Stimulated activated CD8-positive, alpha-beta memory T cell treated with anti-CD3 and anti-CD28 coated beads, Interleukin-4, amount 100 ng/mL, for 1 hour (primary cell): Measurements from ENCODE around the gene ZRANB3.
"Not testable (repeated sequence)": the region's sequence is repeated elsewhere in the genome, so short reads cannot be mapped to it uniquely, and the experiment has no call there.

Experiments
- DNase-seq, 2 donors: peaks; one replicate each; pipeline ENCODE4 v3.0.0-alpha.2; 2020; ENCODE audit warnings: low read depth in 2 of 2, low spot score in 1 of 2

The ZRANB3 gene

DNA sequence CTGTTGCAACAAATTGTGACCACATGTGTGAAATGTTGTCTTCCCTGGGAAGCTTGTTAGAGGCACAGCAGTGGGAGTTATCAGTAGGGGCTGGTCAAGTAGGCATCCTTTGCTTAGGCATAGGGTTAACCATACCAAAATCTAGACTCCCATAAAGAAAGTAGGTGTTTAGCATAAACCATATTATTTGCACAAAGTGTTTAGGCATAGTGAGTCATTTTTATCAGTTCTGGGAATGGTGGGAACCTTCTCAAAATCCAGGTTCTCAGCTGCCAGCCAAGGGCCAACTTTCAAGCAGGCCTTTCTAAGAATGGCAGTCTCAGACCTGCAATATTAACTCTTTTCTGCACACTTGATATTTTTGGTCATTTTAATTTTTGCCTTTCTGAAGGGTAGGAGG lies 390.4 kb downstream of the ZRANB3 start:
- DNase-seq: no peak

DNA sequence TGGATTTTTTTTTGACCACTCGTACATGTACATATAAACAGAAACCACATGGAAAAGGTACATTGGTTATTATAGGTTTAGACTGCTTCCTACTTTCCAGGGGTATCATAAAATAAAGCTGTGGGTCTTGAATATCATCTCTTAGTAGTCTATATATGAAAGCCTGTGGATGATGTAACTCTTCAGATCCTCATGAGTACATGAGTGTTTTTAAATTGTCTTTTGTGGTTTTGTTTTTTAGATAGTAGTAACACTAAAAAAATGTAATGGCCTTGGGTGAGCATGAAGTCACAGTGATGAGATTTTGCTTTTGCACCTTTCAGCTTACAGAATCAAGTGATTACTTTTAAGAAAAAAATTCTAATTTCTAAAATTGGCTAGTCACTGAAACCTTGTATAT lies 398.7 kb downstream of the ZRANB3 start:
- DNase-seq: no peak

DNA sequence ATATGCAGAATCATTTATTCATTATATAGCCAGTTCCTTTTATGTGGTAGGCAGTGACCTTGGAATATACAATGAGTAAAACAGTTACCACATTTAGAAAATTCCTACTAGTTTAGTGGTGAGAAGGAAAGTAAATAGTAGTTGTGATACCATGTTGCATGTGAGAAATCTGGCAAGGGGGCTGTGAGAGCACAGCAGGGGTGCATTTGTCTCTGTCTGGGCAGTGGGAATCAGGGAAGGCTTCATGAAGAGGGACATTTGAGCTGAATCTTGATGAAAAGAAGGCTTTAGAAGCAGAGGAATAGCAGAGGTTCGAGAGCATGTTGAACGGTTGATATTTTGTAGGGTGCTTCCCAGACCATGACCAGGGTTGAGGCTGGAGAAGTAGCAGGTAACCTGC lies 400.3 kb downstream of the ZRANB3 start:
- DNase-seq: no peak

DNA sequence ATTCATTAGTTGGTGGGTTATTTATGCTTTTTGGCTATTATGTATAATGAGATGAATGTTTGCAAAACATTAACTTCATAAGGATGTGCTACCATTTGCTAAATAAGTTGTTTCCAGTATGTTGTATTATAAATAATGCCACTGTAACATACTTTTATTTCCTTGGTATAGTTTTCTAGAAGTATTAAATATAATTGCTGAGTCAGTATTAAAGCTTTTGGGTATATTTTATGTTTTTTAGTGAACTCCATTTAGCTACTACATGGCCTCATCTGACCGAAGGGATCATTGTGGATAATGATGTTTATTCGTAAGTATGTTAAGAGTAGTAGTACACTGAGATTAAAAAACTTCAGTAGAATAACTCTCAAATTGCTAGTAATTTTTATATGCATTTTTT lies 405.1 kb downstream of the ZRANB3 start:
- no peak for DNase-seq

DNA sequence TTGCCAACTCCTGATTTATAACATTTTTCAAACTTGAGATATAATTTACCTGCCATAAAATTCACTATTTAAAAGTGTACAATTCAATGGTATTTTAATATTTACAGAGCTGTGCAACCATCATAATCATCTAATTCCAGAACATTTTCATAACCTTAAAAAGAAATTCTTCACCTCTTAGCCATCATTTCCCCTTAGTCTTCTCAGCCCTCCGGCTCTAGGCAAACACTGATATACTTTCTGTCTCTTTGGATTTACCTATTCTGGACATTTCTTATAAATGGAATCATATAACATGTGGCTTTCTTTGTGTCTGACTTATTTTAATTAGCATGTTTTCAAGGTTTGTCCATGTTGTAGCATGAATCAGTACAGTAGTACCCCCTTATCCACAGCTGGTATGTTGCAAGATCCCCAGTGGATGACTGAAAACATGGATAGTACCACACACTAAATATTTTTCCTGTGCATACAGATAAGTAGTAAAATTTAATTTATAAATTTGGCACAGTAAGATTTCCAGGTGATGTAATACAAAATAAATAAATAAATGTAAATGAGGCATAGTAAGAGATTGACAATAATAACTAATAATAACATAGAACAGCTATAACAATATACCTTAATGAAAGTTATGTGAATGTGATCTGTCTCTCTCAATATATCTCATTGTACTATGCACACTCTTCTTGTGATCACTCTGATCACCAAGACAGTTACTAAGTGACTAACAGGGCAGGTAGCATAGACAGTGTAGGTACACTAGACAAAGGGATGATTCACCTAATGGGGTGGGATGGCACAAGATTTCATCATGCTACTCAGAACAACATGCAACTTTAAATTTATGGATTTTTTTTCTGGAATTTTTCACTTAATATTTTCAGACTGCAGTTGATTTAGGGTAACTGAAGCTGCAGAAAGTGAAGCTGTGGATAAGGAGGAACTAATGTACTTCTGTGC lies 405.8 kb downstream of the ZRANB3 start:
- DNase-seq: no peak

DNA sequence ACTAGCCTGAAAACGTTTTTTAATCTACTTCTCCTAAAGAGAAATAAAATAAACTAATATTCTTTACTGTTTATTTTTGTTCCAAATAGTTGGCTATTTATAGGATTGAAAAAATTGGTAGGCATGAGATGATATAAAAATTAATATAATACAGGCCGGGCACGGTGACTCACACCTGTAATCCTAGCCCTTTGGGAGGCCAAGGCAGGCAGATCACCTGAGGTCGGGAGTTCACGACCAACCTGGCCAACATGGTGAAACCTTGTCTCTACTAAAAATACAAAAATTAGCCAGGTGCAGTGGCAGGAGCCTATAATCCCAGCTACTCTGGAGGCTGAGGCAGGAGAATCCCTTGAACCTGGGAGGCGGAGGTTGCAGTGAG lies 409.4 kb downstream of the ZRANB3 start:
- DNase-seq: not testable (repeated sequence)

DNA sequence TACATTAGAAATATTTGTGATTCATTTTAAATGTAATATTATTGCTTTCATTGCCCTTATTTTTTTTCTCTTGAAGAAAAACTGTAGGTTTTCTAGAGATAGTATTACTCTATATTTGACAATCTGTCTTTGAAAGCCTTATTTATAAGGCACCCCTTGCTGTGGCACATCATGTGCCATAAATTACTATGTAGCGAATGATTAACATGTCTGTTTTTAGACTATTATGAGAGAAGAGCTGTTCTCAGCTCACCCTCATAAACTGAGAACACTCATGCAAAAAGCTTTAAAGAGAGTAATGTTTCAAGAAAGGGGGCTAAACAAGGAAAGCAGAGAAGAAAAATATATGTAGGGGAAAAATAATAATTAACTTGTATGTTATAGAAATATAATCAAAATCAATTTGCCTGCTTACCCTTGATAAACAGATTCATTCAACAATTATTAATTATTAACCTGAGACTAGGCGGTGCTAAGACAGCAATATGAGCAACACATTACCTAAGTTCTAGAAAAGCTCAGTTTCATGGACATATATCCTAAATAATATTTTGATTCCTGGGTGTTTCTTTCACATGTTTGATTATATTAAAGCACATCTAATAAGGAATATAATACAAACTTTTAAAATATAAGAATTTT lies 409.9 kb downstream of the ZRANB3 start:
- DNase-seq: no peak

DNA sequence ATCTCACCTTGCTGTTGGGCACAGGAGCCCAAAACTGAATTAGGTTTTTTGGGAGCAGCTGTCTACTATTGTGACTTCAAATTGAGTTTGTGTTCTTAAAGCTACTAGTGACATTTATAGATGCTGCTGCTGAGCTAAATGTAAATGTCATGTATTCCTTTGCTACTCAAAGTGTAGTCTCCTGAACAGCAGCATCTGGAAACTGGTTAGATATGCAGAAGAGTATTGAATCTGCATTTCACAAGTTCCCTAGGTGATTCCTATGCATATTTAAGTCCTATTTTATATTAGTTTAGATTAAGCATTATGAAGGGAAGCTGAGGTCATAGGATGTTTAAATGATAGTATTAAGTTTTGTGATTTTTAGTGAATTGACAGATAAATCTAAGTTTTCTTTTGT lies 411.4 kb downstream of the ZRANB3 start:
- DNase-seq: no peak

DNA sequence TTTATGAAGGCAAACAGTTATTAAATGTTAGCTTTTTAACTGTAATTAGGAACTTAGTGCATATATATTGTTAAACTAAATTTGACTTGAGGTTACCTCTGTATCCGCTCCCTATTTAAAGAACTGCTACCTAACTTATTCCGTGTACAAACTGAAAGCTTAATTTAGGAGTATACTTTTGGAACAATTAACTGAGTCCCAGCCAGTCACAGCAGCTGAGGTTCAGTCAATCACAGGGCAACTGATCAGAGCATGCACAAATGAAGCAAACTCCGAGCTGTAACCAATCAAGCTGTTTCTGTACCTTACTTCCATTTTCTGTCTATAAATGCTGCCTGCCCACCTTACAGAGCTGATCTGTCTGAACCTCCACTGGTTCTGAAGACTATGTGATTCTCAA lies 417.7 kb downstream of the ZRANB3 start:
- DNase-seq: no peak

DNA sequence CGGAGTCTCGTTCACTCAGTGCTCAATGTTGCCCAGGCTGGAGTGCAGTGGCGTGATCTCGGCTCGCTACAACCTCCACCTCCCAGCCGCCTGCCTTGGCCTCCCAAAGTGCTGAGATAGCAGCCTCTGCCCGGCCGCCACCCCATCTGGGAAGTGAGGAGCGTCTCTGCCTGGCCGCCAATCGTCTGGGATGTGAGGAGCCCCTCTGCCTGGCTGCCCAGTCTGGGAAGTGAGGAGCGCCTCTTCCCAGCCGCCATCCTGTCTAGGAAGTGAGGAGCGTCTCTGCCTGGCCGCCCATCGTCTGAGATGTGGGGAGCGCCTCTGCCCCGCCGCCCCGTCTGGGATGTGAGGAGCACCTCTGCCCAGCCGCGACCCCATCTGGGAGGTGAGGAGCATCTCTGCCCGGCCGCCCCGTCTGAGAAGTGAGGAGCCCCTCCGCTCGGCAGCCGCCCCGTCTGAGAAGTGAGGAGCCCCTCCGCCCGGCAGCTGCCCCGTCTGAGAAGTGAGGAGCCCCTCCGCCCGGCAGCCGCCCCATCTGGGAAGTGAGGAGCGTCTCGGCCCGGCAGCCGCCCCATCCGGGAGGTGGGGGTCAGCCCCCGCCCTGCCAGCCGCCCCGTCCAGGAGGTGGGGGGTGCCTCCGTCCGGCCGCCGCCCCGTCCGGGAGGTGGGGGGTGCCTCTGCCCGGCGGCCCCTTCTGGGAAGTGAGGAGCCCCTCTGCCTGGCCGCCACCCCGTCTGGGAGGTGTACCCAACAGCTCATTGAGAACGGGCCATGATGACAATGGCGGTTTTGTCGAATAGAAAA lies 425.3 kb downstream of the ZRANB3 start:
- not testable (repeated sequence) for DNase-seq

DNA sequence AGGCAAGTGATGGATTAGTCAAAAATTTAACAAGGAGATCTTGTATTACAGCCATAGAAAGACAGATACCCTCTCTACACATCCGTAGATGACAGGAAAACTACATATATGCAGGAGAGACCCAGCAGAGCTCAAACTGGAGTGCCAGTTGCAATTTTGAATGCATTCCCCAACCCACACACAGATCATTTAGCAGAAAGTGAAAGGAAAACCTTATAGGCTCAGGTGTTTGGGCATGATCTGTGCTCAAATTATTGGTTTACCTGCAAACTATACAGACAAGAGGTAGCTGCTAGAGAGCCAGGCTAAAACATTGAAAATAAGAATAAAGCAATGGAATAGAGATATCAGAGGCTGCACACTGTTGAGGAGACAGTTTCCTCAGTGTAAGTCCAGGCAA lies 427.2 kb downstream of the ZRANB3 start:
- DNase-seq: no peak

DNA sequence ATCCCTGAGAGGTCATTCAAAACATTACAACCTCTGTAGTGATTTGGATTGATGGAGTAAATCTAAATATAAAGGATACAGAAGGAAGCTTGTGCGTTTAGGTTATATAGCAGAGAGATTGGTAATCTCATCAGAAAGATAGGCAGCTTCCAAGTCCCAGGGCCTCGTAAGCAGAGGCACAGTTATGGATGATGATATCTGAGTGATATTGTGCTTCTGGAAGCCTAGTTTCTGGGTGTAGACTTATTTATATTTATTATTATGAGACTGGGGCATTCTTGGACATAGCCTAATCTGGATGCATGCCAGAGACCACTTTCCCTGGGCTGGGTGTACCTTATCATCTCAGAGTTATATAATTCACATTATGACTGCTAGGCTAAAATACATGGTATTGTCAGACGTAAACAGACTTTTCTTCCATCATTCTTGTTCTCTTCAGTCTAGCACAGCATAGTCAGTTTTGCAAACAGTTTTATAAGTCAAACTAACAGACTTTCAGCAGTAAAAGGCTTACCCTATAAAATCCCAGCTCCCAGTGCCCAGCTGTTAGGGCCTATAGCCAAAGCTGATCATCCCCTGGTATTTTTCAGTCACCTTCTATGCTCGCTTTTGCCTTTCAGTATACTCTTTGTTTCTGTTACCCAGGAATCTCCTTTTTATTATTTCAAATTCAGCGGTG lies 431.1 kb downstream of the ZRANB3 start:
- DNase-seq: no peak

DNA sequence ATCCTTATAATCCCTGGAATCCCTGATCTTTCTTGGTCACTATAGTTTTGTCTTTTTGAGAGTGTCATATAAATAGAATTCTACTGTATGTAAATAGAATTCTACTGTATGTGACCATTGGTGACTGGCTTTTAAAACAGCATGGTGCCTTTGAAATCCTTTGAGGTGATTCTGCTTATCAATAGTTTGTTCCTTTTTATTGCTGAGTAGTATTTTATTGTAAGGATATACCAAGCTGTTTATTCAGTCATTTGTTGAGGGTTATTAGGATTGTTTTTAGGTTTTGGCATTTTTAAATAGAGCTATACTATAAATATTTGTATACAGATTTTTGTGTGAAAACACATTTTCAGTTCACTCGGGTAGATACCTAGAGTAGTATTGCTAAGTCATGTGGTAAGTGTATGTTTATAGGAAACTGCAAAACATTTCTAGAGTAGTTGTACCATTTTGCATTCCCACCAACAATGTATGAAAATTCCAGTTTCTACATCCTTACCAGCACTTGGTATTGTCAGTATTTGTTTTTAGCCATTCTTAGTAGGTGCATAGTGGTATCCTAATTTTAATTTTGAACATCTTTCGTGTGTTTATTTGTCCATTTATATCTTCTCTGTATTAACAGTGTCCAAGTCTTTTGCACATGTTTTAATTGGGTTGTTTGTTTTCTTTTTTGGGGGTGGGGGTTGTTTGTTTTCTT lies 433.3 kb downstream of the ZRANB3 start:
- DNase-seq: no peak

DNA sequence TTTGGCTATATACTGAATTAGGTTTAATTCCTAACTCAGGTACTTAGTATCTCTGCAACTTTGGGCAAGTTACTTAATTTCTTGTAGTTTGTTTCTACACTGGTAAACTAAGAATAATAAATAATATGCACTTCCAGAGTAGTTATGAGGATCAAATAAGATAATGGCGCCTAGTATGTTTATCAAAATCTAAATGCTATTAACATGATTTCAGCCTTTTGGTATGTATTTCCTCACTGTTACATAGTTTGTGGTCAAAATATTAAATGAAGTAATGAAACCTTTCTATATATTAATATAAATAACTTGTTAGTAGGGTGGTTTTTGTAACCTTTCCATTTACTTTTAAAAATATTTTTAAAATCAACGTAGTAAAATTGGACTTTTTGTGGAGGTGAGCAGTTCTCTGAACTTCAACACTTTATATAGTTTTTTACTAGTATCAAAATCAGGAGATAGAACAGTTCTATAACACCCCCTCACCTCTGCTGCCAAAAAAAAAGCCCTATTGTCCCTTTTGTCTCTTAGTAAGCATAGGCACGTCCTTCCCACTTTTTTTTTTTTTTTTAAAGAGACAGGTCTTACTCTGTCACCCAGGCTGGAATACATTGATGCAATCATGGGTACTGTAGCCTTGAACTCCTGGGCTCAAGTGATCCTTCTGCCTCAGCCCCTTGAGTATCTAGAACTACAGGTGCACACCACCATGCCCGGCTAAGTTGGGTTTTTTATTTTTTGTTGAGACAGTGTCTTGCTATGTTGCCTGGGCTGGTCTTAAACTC lies 434.2 kb downstream of the ZRANB3 start:
- DNase-seq: no peak

DNA sequence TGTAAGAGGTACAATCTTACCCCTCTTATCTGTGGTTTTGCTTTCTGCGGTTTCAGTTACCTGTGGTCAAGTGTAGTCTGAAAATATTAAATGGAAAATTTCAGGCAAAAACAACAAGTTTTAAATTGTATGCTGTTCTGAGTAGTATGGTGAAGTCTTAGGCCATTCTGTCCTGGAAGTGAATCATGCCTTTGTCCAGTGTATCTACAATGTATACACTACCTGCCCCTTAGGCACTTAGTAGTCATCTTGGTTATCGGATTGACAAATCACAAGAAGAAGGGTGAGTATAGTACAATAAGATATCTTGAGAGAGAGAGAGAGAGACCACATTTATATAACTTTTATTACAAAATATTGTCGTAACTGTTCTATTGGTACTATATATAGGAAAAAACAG lies 435.4 kb downstream of the ZRANB3 start:
- no peak for DNase-seq

DNA sequence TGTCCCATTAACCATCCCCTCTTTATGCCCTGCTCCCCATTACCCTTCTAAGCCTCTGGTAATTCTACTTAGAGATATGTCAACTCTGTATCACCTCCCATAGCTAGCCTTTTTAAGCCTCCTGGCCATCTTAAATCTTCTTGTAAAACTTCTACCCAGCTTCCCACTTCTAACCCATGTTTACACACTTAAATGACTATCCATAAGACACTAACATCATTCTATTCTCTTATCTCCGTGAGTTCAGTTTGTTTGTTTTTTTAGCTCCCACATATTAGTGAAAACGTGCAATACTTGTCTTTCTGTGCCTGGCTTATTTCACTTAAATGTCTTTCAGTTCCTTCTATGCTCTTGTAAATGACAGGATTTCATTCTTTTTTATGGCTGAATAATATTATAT lies 436.5 kb downstream of the ZRANB3 start:
- no peak for DNase-seq

DNA sequence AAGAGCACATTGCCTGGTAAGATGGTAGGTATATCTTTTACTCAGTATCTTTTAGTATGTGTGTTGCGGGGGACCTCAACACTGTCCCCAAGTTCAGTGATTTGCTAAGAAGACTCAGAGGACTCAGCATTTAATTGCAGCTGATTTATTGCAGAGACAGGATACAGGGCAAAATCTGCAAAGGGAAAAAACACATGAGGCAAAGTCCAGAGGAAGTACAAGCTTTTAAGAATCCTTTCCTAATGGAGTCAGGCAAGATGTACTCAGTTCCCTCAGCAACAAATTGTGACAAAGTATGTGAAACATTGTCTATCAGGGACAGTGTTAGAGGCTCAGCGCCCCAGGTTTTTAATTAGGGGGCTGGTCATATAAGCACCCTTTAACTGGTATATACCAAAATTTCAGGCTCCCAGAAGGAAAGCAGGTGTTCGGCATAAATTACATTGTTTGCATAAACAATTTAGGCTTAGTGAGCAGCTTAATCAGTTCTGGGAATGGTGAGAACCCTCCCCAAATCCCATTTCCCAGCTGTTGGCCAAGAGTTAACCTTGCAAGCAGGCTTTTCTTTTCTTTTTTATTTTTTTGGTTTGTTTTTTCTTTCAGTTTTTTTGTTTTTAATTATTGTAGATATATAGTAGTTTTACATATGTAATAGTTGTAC lies 437.2 kb downstream of the ZRANB3 start:
- DNase-seq: no peak

DNA sequence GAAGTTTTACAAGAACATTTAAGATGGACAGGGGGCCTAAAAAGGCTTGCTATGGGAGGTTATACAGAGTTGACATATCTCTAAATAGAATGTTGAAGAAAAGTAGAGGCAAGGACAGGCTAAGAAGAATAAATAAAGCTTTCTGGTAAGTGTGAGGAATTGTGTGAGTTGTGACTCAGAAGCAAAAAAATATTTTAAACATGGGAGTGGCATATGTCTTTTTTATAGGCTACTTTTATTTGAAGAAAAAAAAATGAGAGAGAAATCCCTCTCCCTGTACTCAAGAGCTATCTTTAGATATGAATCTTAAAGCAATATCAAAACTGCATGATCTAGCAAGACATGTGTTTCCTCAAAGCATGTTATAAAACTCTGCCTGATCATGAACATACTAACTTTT lies 437.8 kb downstream of the ZRANB3 start:
- no peak for DNase-seq

DNA sequence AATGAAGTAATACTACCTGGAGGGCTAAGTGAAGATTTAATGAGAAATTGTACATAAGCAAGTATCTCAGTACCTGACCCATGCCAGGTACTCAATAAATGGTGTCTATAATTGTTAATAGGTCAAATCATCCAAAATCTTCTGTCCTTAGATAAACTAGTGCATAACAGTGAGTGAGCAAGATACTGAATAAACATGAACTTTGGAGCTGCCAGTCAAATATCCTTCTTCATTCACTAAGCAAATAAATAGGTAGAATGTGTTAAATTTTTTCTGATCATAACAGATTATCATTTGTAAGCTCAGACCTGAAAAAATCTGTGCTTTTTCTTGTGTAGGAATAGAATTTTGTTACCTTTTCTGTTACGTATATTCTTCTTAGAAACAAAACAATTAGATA lies 439.3 kb downstream of the ZRANB3 start:
- DNase-seq: no peak
